ENCODE results near the gene MAG.

Gene MAG

GRCh38 chr19:35351411-35352176 is 59.6 kb downstream of the MAG start:
- TF ChIP-seq CTCF (IDR thresholded peaks at IDR 0.05; ENCODE audit: control insufficient read depth, insufficient read depth, low read depth, low read length, missing control alignments), result no peak
- no peak for DNase-seq (ENCODE audit: low read depth)
- no peak overlapping the region for H3K4me3 ChIP-seq (ENCODE audit: control insufficient read depth, low read depth, low read length)

GRCh38 chr19:35352177-35352447 is 60.2 kb downstream of the MAG start:
- TF ChIP-seq CTCF (IDR thresholded peaks at IDR 0.05; ENCODE audit: control insufficient read depth, insufficient read depth, low read depth, low read length, missing control alignments), result no peak
- no peak overlapping the region for H3K4me3 ChIP-seq (ENCODE audit: control insufficient read depth, low read depth, low read length)
- no peak for DNase-seq (ENCODE audit: low read depth)

GRCh38 chr19:35352448-35353304 is 60.7 kb downstream of the MAG start:
- no peak overlapping the region for H3K4me3 ChIP-seq (ENCODE audit: control insufficient read depth, low read depth, low read length)
- TF ChIP-seq CTCF (IDR thresholded peaks at IDR 0.05; ENCODE audit: control insufficient read depth, insufficient read depth, low read depth, low read length, missing control alignments), result peak; percentile 82
- peak; percentile 23 for DNase-seq (ENCODE audit: low read depth)

GRCh38 chr19:35353635-35354034 is 61.7 kb downstream of the MAG start:
- TF ChIP-seq CTCF (IDR thresholded peaks at IDR 0.05; ENCODE audit: control insufficient read depth, insufficient read depth, low read depth, low read length, missing control alignments), result no peak
- DNase-seq (ENCODE audit: low read depth), result no peak
- no peak overlapping the region for H3K4me3 ChIP-seq (ENCODE audit: control insufficient read depth, low read depth, low read length)

GRCh38 chr19:35354898-35355297 is 62.9 kb downstream of the MAG start:
- no peak for TF ChIP-seq CTCF (IDR thresholded peaks at IDR 0.05; ENCODE audit: control insufficient read depth, insufficient read depth, low read depth, low read length, missing control alignments)
- H3K4me3 ChIP-seq (ENCODE audit: control insufficient read depth, low read depth, low read length), result no peak overlapping the region
- no peak for DNase-seq (ENCODE audit: low read depth)

- no peak for TF ChIP-seq CTCF (IDR thresholded peaks at IDR 0.05; ENCODE audit: control insufficient read depth, insufficient read depth, low read depth, low read length, missing control alignments)
- no peak for DNase-seq (ENCODE audit: low read depth)
- H3K4me3 ChIP-seq (ENCODE audit: control insufficient read depth, low read depth, low read length), result no peak overlapping the region
Measured at GRCh38 chr19:35355791-35356460, 64.0 kb downstream of the MAG start.

All from AG09309 (cell line).